ENCODE results near the gene ITGA3.

DNA sequence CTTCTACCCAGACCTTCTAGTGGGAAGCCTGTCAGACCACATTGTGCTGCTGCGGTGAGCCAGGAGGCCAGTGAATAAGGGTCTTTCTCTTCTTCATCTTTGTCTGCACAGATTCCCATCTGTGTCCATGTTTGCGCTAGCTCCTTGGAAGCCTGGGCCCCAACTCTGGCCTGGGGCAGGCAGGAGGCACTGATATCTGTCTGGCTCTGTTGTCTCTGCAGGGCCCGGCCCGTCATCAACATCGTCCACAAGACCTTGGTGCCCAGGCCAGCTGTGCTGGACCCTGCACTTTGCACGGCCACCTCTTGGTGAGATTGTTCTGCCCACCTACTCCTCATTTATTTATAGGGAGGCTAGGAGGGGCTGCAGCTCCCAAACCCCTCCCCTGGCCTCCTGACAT lies 18.3 kb downstream of the ITGA3 start:
- TF ChIP-seq POLR2A (IDR thresholded peaks at IDR 0.05; ENCODE audit: low read length) (no peak), GATA1 (IDR thresholded peaks at IDR 0.05; ENCODE audit: low read depth, low read length) (no peak)

All from erythroblast (primary cell).